ENCODE results near the gene ISOC1.

Gene ISOC1

GRCh38 chr5:129096382-129096991 is 1.9 kb downstream of the ISOC1 start:
- DNase-seq: no peak

GRCh38 chr5:129097498-129098296 is 3.1 kb downstream of the ISOC1 start:
- DNase-seq: no peak

- no peak for DNase-seq
Observed at GRCh38 chr5:129098488-129099183, 4.1 kb downstream of the ISOC1 start.

- no peak for DNase-seq
Observed at GRCh38 chr5:129099184-129099569, 4.6 kb downstream of the ISOC1 start.

- DNase-seq: no peak
Observed at GRCh38 chr5:129101794-129102193, 7.2 kb downstream of the ISOC1 start.

GRCh38 chr5:129103397-129103796 is 8.8 kb downstream of the ISOC1 start:
- DNase-seq: no peak

GRCh38 chr5:129104915-129105455 is 10.4 kb downstream of the ISOC1 start:
- DNase-seq: no peak

- DNase-seq: no peak
Observed at GRCh38 chr5:129107637-129108036, 13.1 kb downstream of the ISOC1 start.

- no peak for DNase-seq
Observed at GRCh38 chr5:129110742-129111141, 16.2 kb downstream of the ISOC1 start.

- no peak for DNase-seq
Observed at GRCh38 chr5:129111351-129111750, 16.8 kb downstream of the ISOC1 start.

GRCh38 chr5:129112295-129112694 is 17.7 kb downstream of the ISOC1 start:
- DNase-seq: no peak

- DNase-seq: no peak
Observed at GRCh38 chr5:129113867-129114266, 19.3 kb downstream of the ISOC1 start.

- DNase-seq: no peak
Observed at GRCh38 chr5:129114539-129115193, 20.1 kb downstream of the ISOC1 start.

- no peak for DNase-seq
Observed at GRCh38 chr5:129115680-129116079, 21.1 kb downstream of the ISOC1 start.

- no peak for DNase-seq
Observed at GRCh38 chr5:129116797-129117196, 22.2 kb downstream of the ISOC1 start.

- no peak for DNase-seq
Observed at GRCh38 chr5:129118405-129118804, 23.9 kb downstream of the ISOC1 start.

- DNase-seq: no peak
Observed at GRCh38 chr5:129118826-129119225, 24.3 kb downstream of the ISOC1 start.

GRCh38 chr5:129120158-129120581 is 25.6 kb downstream of the ISOC1 start:
- DNase-seq: no peak

- no peak for DNase-seq
Observed at GRCh38 chr5:129122560-129122959, 28.0 kb downstream of the ISOC1 start.

GRCh38 chr5:129124608-129125007 is 30.1 kb downstream of the ISOC1 start:
- DNase-seq: no peak

- peak; percentile 29 for DNase-seq
Observed at GRCh38 chr5:129125819-129126218, 31.3 kb downstream of the ISOC1 start.

GRCh38 chr5:129133553-129133952 is 39.0 kb downstream of the ISOC1 start:
- no peak for DNase-seq

GRCh38 chr5:129135633-129136032 is 41.1 kb downstream of the ISOC1 start:
- DNase-seq: peak; percentile 33
